ENCODE results near the gene TSPAN1.

TSPAN1 gene

GRCh38 chr1:46174448-46175231 is at the start of gene TSPAN1:
Gene TSPAN1 (plus strand): TSS chr1:46175087. CDS start chr1:46181108, 6,021 bp downstream.
- Histone ChIP-seq H3K9me3 (ENCODE audit: control insufficient read depth, insufficient read depth, low read length) (no peaks in the 10 kb centered on the region), H3K36me3 (ENCODE audit: insufficient read depth, low read length) (no peaks in the 10 kb centered on the region), H3K9ac (ENCODE audit: low read depth, low read length) (no peak within 1 kb of the TSS), H3K4me1 (ENCODE audit: insufficient read depth, low read length) (peaks cover 25% of the 10 kb centered on the region)

GRCh38 chr1:46128344-46128743 is 46.5 kb upstream of the TSPAN1 start:
- Histone ChIP-seq H3K36me3 (ENCODE audit: insufficient read depth, low read length) (no peaks in the 10 kb centered on the region; the same call in 1 of the 2 replicates), H3K9ac (ENCODE audit: low read depth, low read length) (no peak overlapping the region)

GRCh38 chr1:46130121-46130520 is 44.8 kb upstream of the TSPAN1 start:
- H3K9ac ChIP-seq (ENCODE audit: low read depth, low read length): no peak overlapping the region
- no peaks in the 10 kb centered on the region for H3K4me1 ChIP-seq (ENCODE audit: insufficient read depth, low read length)
- H3K36me3 ChIP-seq (ENCODE audit: insufficient read depth, low read length): no peaks in the 10 kb centered on the region; the same call in 1 of the 2 replicates
- H3K9me3 ChIP-seq (ENCODE audit: control insufficient read depth, insufficient read depth, low read length): no peaks in the 10 kb centered on the region

More at GRCh38 chr1:46128344-46128743, 46.5 kb upstream of the TSPAN1 start:
- H3K9me3 ChIP-seq (ENCODE audit: control insufficient read depth, insufficient read depth, low read length): no peaks in the 10 kb centered on the region
- H3K4me1 ChIP-seq (ENCODE audit: insufficient read depth, low read length): no peaks in the 10 kb centered on the region

GRCh38 chr1:46130606-46131005 is 44.3 kb upstream of the TSPAN1 start:
- no peaks in the 10 kb centered on the region; the same call in 1 of the 2 replicates for H3K36me3 ChIP-seq (ENCODE audit: insufficient read depth, low read length)
- no peaks in the 10 kb centered on the region for H3K4me1 ChIP-seq (ENCODE audit: insufficient read depth, low read length)
- H3K9ac ChIP-seq (ENCODE audit: low read depth, low read length): no peak overlapping the region
- no peaks in the 10 kb centered on the region for H3K9me3 ChIP-seq (ENCODE audit: control insufficient read depth, insufficient read depth, low read length)

GRCh38 chr1:46131093-46131492 is 43.8 kb upstream of the TSPAN1 start:
- Histone ChIP-seq H3K36me3 (ENCODE audit: insufficient read depth, low read length) (no peaks in the 10 kb centered on the region; the same call in 1 of the 2 replicates), H3K4me1 (ENCODE audit: insufficient read depth, low read length) (no peaks in the 10 kb centered on the region), H3K9me3 (ENCODE audit: control insufficient read depth, insufficient read depth, low read length) (no peaks in the 10 kb centered on the region), H3K9ac (ENCODE audit: low read depth, low read length) (peak overlapping the region; percentile 61)

GRCh38 chr1:46131712-46132528 is 43.0 kb upstream of the TSPAN1 start:
- H3K9ac ChIP-seq (ENCODE audit: low read depth, low read length): peak overlapping the region; percentile 81
- H3K4me1 ChIP-seq (ENCODE audit: insufficient read depth, low read length): no peaks in the 10 kb centered on the region
- no peaks in the 10 kb centered on the region; the same call in 1 of the 2 replicates for H3K36me3 ChIP-seq (ENCODE audit: insufficient read depth, low read length)
- no peaks in the 10 kb centered on the region for H3K9me3 ChIP-seq (ENCODE audit: control insufficient read depth, insufficient read depth, low read length)

GRCh38 chr1:46132529-46133180 is 42.2 kb upstream of the TSPAN1 start, which contains the start of gene PIK3R3:
Gene PIK3R3 (minus strand): TSS chr1:46132629. CDS start chr1:46131952, 677 bp downstream.
- no peaks in the 10 kb centered on the region for H3K4me1 ChIP-seq (ENCODE audit: insufficient read depth, low read length)
- H3K9me3 ChIP-seq (ENCODE audit: control insufficient read depth, insufficient read depth, low read length): no peaks in the 10 kb centered on the region
- no peaks in the 10 kb centered on the region; the same call in 1 of the 2 replicates for H3K36me3 ChIP-seq (ENCODE audit: insufficient read depth, low read length)
- peak within 1 kb of the TSS; percentile 81 for H3K9ac ChIP-seq (ENCODE audit: low read depth, low read length)

GRCh38 chr1:46133181-46133658 is 41.7 kb upstream of the TSPAN1 start:
- Histone ChIP-seq H3K9ac (ENCODE audit: low read depth, low read length) (peak overlapping the region; percentile 62), H3K4me1 (ENCODE audit: insufficient read depth, low read length) (no peaks in the 10 kb centered on the region), H3K9me3 (ENCODE audit: control insufficient read depth, insufficient read depth, low read length) (no peaks in the 10 kb centered on the region), H3K36me3 (ENCODE audit: insufficient read depth, low read length) (no peaks in the 10 kb centered on the region; the same call in 1 of the 2 replicates)

- Histone ChIP-seq H3K4me1 (ENCODE audit: insufficient read depth, low read length) (no peaks in the 10 kb centered on the region), H3K36me3 (ENCODE audit: insufficient read depth, low read length) (no peaks in the 10 kb centered on the region), H3K9me3 (ENCODE audit: control insufficient read depth, insufficient read depth, low read length) (no peaks in the 10 kb centered on the region), H3K9ac (ENCODE audit: low read depth, low read length) (peak overlapping the region; percentile 62)
Observed at GRCh38 chr1:46133781-46134350, 41.0 kb upstream of the TSPAN1 start.

- Histone ChIP-seq H3K4me1 (ENCODE audit: insufficient read depth, low read length) (no peaks in the 10 kb centered on the region), H3K9me3 (ENCODE audit: control insufficient read depth, insufficient read depth, low read length) (no peaks in the 10 kb centered on the region), H3K36me3 (ENCODE audit: insufficient read depth, low read length) (no peaks in the 10 kb centered on the region), H3K9ac (ENCODE audit: low read depth, low read length) (no peak overlapping the region)
Observed at GRCh38 chr1:46134660-46135331, 40.1 kb upstream of the TSPAN1 start.

- no peaks in the 10 kb centered on the region for H3K4me1 ChIP-seq (ENCODE audit: insufficient read depth, low read length)
- no peak overlapping the region for H3K9ac ChIP-seq (ENCODE audit: low read depth, low read length)
- no peaks in the 10 kb centered on the region for H3K9me3 ChIP-seq (ENCODE audit: control insufficient read depth, insufficient read depth, low read length)
- H3K36me3 ChIP-seq (ENCODE audit: insufficient read depth, low read length): no peaks in the 10 kb centered on the region
Observed at GRCh38 chr1:46136711-46137110, 38.2 kb upstream of the TSPAN1 start.

- Histone ChIP-seq H3K4me1 (ENCODE audit: insufficient read depth, low read length) (no peaks in the 10 kb centered on the region), H3K36me3 (ENCODE audit: insufficient read depth, low read length) (no peaks in the 10 kb centered on the region)
Observed at GRCh38 chr1:46137916-46138315, 37.0 kb upstream of the TSPAN1 start.

GRCh38 chr1:46148318-46148717 is 26.6 kb upstream of the TSPAN1 start:
- Histone ChIP-seq H3K4me1 (ENCODE audit: insufficient read depth, low read length) (no peaks in the 10 kb centered on the region), H3K9me3 (ENCODE audit: control insufficient read depth, insufficient read depth, low read length) (no peaks in the 10 kb centered on the region), H3K36me3 (ENCODE audit: insufficient read depth, low read length) (no peaks in the 10 kb centered on the region), H3K9ac (ENCODE audit: low read depth, low read length) (no peak overlapping the region)

More at GRCh38 chr1:46137916-46138315, 37.0 kb upstream of the TSPAN1 start:
- Histone ChIP-seq H3K9me3 (ENCODE audit: control insufficient read depth, insufficient read depth, low read length) (no peaks in the 10 kb centered on the region), H3K9ac (ENCODE audit: low read depth, low read length) (no peak overlapping the region)
